Measurements from ENCODE around the gene SNAI3. TPM values are rescaled to one million over a fixed set of nuclear protein-coding genes. Genes with fewer than 3 reads are reported as not detected.

The SNAI3 gene
- total RNA-seq, 2 experiments from 2014 or later: 5.2 to 5.3 TPM

GRCh38 chr16:88656291-88656980, 29.9 kb downstream of the SNAI3 start:
- TF ChIP-seq CTCF (IDR thresholded peaks at IDR 0.05): no peak
- intact Hi-C loops (cut with micrococcal nuclease): no loop called here
- CTCF ChIA-PET: interaction anchor here (1.6 kb wide), 1 partner anchor 47 kb away, joined by 5 read pairs; no protein-coding TSS in a partner anchor

GRCh38 chr16:88655733-88656281, 30.5 kb downstream of the SNAI3 start:
- CTCF ChIA-PET: interaction anchor here (1.6 kb wide), 1 partner anchor 46 kb away, joined by 5 read pairs; no protein-coding TSS in a partner anchor
- Mint-ChIP-seq H3K4me3 (no peak overlapping the region), H3K27ac (no peak overlapping the region), H3K36me3 (ENCODE audit: low read depth) (peaks cover 17% of the 10 kb centered on the region), H3K9me3 (no peaks in the 10 kb centered on the region), H3K27me3 (no peaks in the 10 kb centered on the region), H3K4me1 (ENCODE audit: low read depth) (peaks cover 5% of the 10 kb centered on the region)
- ATAC-seq (no peak), DNase-seq (no peak)
- TF ChIP-seq CTCF (IDR thresholded peaks at IDR 0.05): no peak
- POLR2A ChIA-PET: interaction anchor here (0.6 to 1.1 kb wide), 3 partner anchors 9 to 27 kb away, joined by 3 to 4 read pairs (median 3); no protein-coding TSS in a partner anchor
- intact Hi-C loops (cut with micrococcal nuclease): no loop called here

More at GRCh38 chr16:88656291-88656980, 29.9 kb downstream of the SNAI3 start:
- ATAC-seq (no peak), DNase-seq (no peak)
- H3K4me1 Mint-ChIP-seq (ENCODE audit: low read depth): peaks cover 9% of the 10 kb centered on the region
- POLR2A ChIA-PET: interaction anchor here (0.6 to 1.1 kb wide), 3 partner anchors 8 to 27 kb away, joined by 3 to 4 read pairs (median 3); no protein-coding TSS in a partner anchor
- H3K27ac Mint-ChIP-seq: no peak overlapping the region
- no peaks in the 10 kb centered on the region for H3K9me3 Mint-ChIP-seq
- peaks cover 18% of the 10 kb centered on the region for H3K36me3 Mint-ChIP-seq (ENCODE audit: low read depth)
- H3K4me3 Mint-ChIP-seq: no peak overlapping the region
- no peaks in the 10 kb centered on the region for H3K27me3 Mint-ChIP-seq

GRCh38 chr16:88655053-88655732, 31.1 kb downstream of the SNAI3 start:
- intact Hi-C loops (cut with micrococcal nuclease): no loop called here
- Mint-ChIP-seq H3K27me3 (no peaks in the 10 kb centered on the region), H3K4me1 (ENCODE audit: low read depth) (peaks cover 5% of the 10 kb centered on the region), H3K4me3 (no peak overlapping the region), H3K27ac (no peak overlapping the region), H3K36me3 (ENCODE audit: low read depth) (peaks cover 18% of the 10 kb centered on the region), H3K9me3 (no peaks in the 10 kb centered on the region)
- POLR2A ChIA-PET: interaction anchor here (1.1 kb wide), 1 partner anchor 11 kb away, joined by 3 read pairs; no protein-coding TSS in a partner anchor
- no peak for TF ChIP-seq CTCF (IDR thresholded peaks at IDR 0.05)
- DNase-seq: no peak
- CTCF ChIA-PET: no interaction called here
- no peak for ATAC-seq

- H3K27ac Mint-ChIP-seq: no peak overlapping the region
- CTCF ChIA-PET: interaction anchor here (2.9 kb wide), 1 partner anchor 27 kb away, joined by 9 read pairs; no protein-coding TSS in a partner anchor
- POLR2A ChIA-PET: interaction anchor here (1.1 kb wide), 1 partner anchor 11 kb away, joined by 3 read pairs; no protein-coding TSS in a partner anchor
- H3K36me3 Mint-ChIP-seq (ENCODE audit: low read depth): peaks cover 18% of the 10 kb centered on the region
- DNase-seq: no peak
- peaks cover 5% of the 10 kb centered on the region for H3K4me1 Mint-ChIP-seq (ENCODE audit: low read depth)
- no peaks in the 10 kb centered on the region for H3K9me3 Mint-ChIP-seq
- H3K4me3 Mint-ChIP-seq: no peak overlapping the region
- ATAC-seq: no peak
- intact Hi-C loops (cut with micrococcal nuclease): no loop called here
- no peak for TF ChIP-seq CTCF (IDR thresholded peaks at IDR 0.05)
- no peaks in the 10 kb centered on the region for H3K27me3 Mint-ChIP-seq
These were observed 31.8 kb downstream of the SNAI3 start for GRCh38 chr16:88654363-88655052.

Data from activated CD8-positive, alpha-beta T cell treated with anti-CD3 and anti-CD28 coated beads for 36 hours (primary cell).